Activated CD4-positive, alpha-beta T cell treated with anti-CD3 and anti-CD28 coated beads for 1 hour (primary cell): ENCODE data around the gene POLK.
"Not testable (repeated sequence)": the region's sequence is repeated elsewhere in the genome, so short reads cannot be mapped to it uniquely, and the experiment has no call there.

ENCODE experiments used
- DNase-seq: peaks from one replicate; pipeline ENCODE4 v3.0.0-alpha.2; 2020

Gene POLK

GRCh38 chr5:75510836-75511434, 756 bp upstream of the POLK start:
- no peak for DNase-seq

DNA sequence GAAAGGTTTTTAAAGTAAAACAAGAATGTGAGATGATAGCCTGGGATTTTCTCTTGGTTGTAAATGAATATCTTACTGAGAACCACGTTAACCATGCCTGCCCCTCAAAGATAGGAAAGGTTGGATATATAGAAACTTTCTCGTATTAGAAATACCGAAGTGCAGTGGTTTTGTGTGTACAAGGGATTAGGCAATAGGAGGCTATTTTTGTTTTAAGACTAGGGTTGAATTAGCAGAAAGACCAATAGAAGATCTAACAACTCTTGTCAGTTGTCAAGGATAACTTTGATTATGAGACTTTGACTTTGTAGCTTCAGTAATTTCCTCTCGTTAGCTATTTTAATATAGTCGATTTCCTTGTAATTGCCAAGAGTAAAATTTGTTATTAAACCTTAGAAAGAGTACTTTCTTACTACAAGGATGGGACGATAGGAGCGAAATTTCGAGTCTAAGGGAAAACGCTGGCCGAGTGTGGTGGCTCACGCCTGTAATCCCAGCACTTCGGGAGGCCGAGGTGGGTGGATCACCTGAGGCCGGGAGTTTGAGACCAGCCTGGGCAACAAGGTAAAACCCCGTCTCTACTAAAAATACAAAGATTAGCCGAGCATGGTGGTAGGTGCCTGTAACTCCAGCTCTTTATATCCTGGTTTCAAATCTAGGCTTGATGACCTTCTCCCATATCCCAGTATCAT, 838 bp downstream of the POLK start:
- DNase-seq: no peak

- DNase-seq: no peak
Measured at GRCh38 chr5:75513841-75514240, 2.1 kb downstream of the POLK start.

DNA sequence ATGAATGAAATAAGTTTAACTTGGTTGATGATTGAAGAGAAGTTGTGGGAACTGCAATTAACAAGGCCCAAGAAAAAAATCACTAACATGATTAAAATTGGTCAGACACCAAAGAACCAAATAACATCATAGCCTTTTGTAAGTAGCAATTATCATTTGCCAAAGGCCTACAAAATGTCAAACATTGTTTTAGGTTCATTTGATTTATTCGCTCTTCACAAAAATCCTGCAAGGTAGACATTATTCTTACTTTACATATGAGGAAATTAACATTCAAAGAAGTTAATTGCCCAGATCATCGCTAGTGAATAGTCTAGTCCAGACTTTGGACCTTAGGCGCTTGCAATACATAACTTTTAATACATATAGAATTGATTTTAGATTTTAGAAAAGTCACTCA, 2.6 kb downstream of the POLK start:
- DNase-seq: no peak

- no peak for DNase-seq
Measured at GRCh38 chr5:75519761-75520160, 8.1 kb downstream of the POLK start.

GRCh38 chr5:75521195-75521594, 9.5 kb downstream of the POLK start:
- no peak for DNase-seq

- DNase-seq: no peak
Measured at GRCh38 chr5:75522025-75522424, 10.3 kb downstream of the POLK start.

DNA sequence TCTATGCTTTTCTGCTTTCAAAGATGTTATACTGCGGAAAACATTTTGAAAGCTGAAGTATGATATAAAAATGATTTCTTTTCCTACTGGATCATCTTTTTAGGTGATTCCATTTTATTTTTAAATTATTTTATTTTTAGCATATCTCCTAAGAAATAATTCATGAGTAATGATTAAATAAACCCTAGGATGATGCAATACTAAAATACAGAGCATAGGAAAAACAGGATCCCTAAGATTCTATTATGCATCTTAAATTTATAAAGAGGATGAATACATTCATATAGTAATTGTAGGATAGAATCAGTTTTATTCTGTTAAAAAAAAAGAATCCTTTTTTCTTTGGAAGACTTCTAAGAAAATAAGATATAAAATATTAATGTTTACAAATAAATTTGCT, 10.9 kb downstream of the POLK start:
- DNase-seq: no peak

DNA sequence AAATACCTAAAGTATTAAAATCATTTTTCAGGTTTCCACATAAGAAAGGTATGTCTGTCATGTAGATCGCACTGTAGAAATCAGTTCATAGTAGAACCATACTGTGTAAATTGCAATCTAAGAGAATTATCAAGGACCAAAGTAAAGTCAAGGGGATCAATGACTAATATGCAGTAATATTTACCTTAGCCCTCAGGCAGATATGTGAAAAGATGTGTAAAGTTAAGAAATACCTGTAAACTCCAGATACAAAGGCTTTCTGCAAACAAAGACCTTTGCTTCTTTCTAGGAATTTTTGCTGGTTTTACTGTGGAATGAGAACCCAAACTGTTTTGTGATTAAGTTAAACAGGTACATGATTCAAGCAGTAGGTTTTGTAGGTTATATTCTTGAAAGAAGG, 11.6 kb downstream of the POLK start:
- no peak for DNase-seq

GRCh38 chr5:75524071-75524470, 12.4 kb downstream of the POLK start:
- DNase-seq: no peak

DNA sequence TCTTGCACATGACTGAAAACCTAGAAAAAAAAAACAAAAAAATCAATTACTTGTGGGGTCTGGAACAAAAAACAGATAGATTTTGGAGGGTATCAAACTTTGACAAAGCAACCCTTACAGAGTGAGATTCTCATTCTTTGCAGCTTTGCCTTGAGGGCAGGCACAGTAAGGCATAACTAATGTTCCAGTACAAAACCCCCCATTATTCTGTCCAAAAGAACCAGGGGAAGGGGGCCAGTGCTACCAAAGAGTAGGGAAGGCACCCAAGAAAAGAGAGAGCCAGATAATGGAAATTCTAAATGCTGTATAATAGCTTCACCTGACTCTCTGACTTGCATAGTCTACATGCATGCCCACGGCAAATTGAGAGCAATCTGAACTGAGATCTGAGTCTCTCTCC, 12.9 kb downstream of the POLK start:
- DNase-seq: no peak

DNA sequence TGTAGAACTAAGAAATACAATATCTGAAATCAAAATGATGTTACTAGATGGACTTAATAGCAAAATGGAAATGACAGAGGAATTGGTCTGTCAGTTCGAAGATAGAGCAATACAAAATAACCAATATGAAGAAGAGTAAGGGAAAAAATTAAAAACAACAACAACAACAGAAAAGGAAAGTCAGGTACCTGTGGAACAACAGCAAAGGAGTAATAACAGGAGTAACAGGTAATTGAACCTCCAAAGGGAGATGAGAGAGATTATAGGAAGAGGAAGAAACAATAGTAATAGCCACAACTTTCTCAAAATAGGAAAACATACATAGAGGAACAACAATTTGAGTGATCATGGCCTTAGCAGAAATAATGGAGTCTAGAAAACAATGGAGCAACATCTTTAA, 13.7 kb downstream of the POLK start:
- no peak for DNase-seq

- no peak for DNase-seq
Measured at GRCh38 chr5:75526070-75526469, 14.4 kb downstream of the POLK start.

DNA sequence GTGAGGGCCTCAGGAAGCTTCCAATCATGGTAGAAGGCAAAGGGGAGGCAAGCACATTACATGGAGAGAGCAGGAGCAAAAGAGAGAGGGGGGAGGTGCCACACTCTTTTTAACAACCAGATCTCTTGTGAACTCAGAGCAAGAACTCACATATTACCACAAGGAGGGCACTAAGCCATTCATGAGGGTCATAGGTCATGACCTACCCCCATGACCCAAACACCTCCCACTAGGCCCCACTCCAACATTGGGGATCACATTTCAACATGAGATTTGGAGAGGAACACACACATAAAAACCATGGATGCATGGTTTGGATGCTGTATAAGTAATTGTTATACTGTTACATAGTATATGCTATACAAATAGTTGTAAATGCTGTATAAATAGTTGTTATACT, 17.5 kb downstream of the POLK start:
- DNase-seq: no peak

- DNase-seq: no peak
Measured at GRCh38 chr5:75532190-75532589, 20.5 kb downstream of the POLK start.

- not testable (repeated sequence) for DNase-seq
Measured at GRCh38 chr5:75533716-75534115, 22.0 kb downstream of the POLK start.

GRCh38 chr5:75534734-75535133, 23.0 kb downstream of the POLK start:
- no peak for DNase-seq

GRCh38 chr5:75536147-75536546, 24.5 kb downstream of the POLK start:
- no peak for DNase-seq

GRCh38 chr5:75536694-75537360, 25.1 kb downstream of the POLK start:
- DNase-seq: no peak

DNA sequence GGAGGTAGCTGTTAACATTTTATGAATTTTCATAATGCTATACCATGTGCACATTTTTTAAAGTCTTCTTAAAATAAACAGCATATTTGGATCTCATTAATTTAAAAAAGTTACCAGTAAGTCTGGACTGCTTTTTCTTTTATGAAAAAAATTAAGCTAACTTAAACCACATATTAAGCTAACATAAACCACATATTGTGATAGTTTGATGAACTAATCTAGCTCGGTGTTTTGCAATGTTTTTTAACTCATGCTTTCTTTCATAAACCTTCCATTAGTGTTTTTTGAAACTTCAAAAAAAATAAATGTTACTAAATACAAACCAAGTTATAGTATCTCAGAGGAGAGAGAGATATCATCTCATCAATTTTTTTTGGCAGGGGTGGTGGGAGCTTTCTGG, 26.5 kb downstream of the POLK start:
- DNase-seq: no peak

GRCh38 chr5:75545131-75545530, 33.4 kb downstream of the POLK start:
- DNase-seq: no peak

- DNase-seq: no peak
Measured at GRCh38 chr5:75546830-75547229, 35.1 kb downstream of the POLK start.

GRCh38 chr5:75547812-75548211, 36.1 kb downstream of the POLK start:
- no peak for DNase-seq

DNA sequence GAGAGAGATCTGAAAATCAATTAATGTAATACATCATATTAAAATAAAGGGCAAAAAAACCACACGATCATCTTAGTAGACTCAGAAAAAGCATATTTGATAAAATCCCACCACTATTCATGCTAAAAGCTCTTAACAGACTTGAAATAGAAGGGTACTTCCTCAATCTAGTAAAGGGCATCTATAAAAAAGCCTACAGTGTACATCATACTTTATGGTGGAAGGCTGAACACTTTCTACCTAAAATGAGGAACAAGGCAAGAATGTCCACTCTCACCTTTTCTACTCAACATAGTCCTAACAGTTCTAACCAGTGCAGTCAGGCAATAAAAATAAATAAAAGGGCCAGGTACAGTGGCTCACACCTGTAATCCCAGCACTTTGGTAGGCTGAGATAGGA, 38.9 kb downstream of the POLK start:
- no peak for DNase-seq

DNA sequence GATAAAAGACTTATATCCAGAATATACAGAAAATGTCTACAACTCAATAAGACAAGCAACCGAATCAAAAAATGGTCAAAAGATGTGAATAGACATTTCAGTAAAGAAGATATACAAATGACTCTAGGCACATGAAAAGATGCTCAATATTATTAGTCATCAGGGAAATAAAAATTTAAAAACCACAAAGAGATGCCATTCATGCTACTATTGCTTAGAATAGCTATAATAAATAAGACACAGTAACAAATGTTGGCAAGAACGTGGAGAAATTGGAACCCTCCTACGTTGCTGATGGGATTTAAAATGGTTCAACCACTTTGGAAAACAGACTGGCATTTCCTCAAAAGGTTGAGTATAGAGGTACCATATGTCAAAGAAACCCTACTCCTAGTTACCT, 39.8 kb downstream of the POLK start:
- DNase-seq: no peak
